Measurements from ENCODE around the gene PDCL3. TPM values are rescaled to one million over a fixed set of nuclear protein-coding genes. Genes with fewer than 3 reads are reported as not detected.

The PDCL3 gene
- total and polyA plus RNA-seq, 2 experiments from 2014 or later = 28.1 to 72.4 TPM

- Mint-ChIP-seq H3K27ac (no peak overlapping the region), H3K4me1 (peaks cover 2% of the 10 kb centered on the region; the same call in 1 of the 3 replicates), H3K4me3 (no peak overlapping the region), H3K36me3 (ENCODE audit: low read depth) (peaks cover 18% of the 10 kb centered on the region), H3K9me3 (peaks cover 33% of the 10 kb centered on the region), H3K27me3 (ENCODE audit: insufficient read depth, low read depth, poor library complexity) (peaks cover 1% of the 10 kb centered on the region)
- no peaks in the 10 kb centered on the region for H3K27me3 ChIP-seq (ENCODE audit: insufficient read depth)
- DNase-seq (ENCODE audit: low spot score) (no peak), ATAC-seq (no peak)
- TF ChIP-seq CTCF (conservative IDR thresholded peaks at IDR 0.05; ENCODE audit: low read depth in 2 of 2) (no peak), STAT1 (IDR thresholded peaks at IDR 0.05; ENCODE audit: unreplicated experiment) (no peak), CREB1 (CRISPR knock-in tag; IDR thresholded peaks at IDR 0.05; ENCODE audit: low read depth) (no peak), ZNF331 (CRISPR knock-in tag; IDR thresholded peaks at IDR 0.05; ENCODE audit: low read depth) (no peak), EZH2phosphoT487 (IDR thresholded peaks at IDR 0.05; ENCODE audit: unreplicated experiment) (no peak), JUNB (IDR thresholded peaks at IDR 0.05; ENCODE audit: unreplicated experiment) (no peak), ETS1 (IDR thresholded peaks at IDR 0.05) (no peak), REST (IDR thresholded peaks at IDR 0.05; ENCODE audit: unreplicated experiment) (no peak), EZH2 (IDR thresholded peaks at IDR 0.05; ENCODE audit: low read depth, unreplicated experiment) (no peak), ZNF114 (CRISPR knock-in tag; IDR thresholded peaks at IDR 0.05) (no peak), POLR2AphosphoS5 (IDR thresholded peaks at IDR 0.05; ENCODE audit: low read depth) (no peak), NANOG (IDR thresholded peaks at IDR 0.05; ENCODE audit: borderline replicate concordance) (no peak), ZNF462 (CRISPR knock-in tag; IDR thresholded peaks at IDR 0.05) (no peak)
- H3F3A ChIP-seq (replicated peaks; ENCODE audit: low read depth) = no peaks in the 10 kb centered on the region
- H3K9me2 ChIP-seq (ENCODE audit: insufficient read depth) = peaks cover 5% of the 10 kb centered on the region; the same call in 1 of the 2 replicates
- no peak overlapping the region for H3K4me2 ChIP-seq
- H3K27ac ChIP-seq (ENCODE audit: low read depth) = no peak overlapping the region
- peaks cover 4% of the 10 kb centered on the region; the same call in 1 of the 2 replicates for H3K4me1 ChIP-seq (ENCODE audit: insufficient read depth)
- no peaks in the 10 kb centered on the region; the same call in 1 of the 2 replicates for H3K36me3 ChIP-seq (ENCODE audit: insufficient read depth)
- no peak overlapping the region for H2AFZ ChIP-seq
- no peak overlapping the region for H3K4me3 ChIP-seq
- H4K20me1 ChIP-seq (replicated peaks; ENCODE audit: insufficient read depth) = no peaks in the 10 kb centered on the region
- no peaks in the 10 kb centered on the region for H3K79me2 ChIP-seq (replicated peaks; ENCODE audit: insufficient read depth)
Measured at GRCh38 chr2:100541404-100541803, 21.4 kb upstream of the PDCL3 start.
